H7 (cell line): ENCODE measurements around the gene IL33. TPM values are rescaled to one million over a fixed set of nuclear protein-coding genes. Genes with fewer than 3 reads are reported as not detected.

Experiments
- DNase-seq: peaks from one replicate; pipeline ENCODE4 v3.0.0; 2012
- H3K27me3 ChIP-seq: 2 replicates; pipeline ENCODE4 v1.6.0; 2011; ENCODE audit warnings: mild to moderate bottlenecking, low read length; ENCODE audit not compliant: control insufficient read depth, insufficient read depth
- H3K36me3 ChIP-seq: replicated peaks from 2 replicates; pipeline ENCODE4 v1.5.1; 2011; ENCODE audit warnings: low read length; ENCODE audit not compliant: control insufficient read depth, insufficient read depth
- H3K4me3 ChIP-seq: 2 replicates; pipeline ENCODE4 v1.5.1; 2011; ENCODE audit warnings: low read depth, mild to moderate bottlenecking, control low read depth, low read length, moderate library complexity; ENCODE audit not compliant: insufficient read depth
- total RNA-seq: library from RNA; depleted of rRNA; stranded (reverse); fragments of >200 nt; shearing (Covaris generic); gene quantifications from 2 replicates; pipeline ENCODE4 v1.2.3, GENCODE V29; 2014

IL33 gene
- total RNA-seq, 1 experiment from 2014 or later, result 1.2 TPM

DNA sequence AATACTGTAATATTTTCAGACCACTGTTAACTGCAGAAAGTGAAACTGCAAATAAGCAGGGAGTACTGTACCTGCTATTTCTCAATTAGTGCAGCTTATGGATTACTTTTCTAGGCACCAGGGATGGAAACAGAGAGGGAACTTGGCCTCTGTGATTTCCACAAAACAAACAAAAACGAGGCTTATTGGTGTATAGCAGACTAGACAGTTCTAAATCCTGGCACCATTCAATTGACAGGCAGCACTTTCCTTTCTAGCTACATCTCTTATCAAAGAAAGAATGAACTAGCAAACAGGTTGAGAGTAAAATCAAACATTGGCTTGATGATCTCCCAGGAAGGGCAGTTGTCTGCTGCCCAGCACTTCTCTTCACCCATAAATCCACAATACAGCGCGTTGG lies 16.0 kb upstream of the IL33 start:
- H3K36me3 ChIP-seq, result no peaks in the 10 kb centered on the region
- H3K4me3 ChIP-seq, result no peak overlapping the region
- no peak for DNase-seq
- no peaks in the 10 kb centered on the region for H3K27me3 ChIP-seq

DNA sequence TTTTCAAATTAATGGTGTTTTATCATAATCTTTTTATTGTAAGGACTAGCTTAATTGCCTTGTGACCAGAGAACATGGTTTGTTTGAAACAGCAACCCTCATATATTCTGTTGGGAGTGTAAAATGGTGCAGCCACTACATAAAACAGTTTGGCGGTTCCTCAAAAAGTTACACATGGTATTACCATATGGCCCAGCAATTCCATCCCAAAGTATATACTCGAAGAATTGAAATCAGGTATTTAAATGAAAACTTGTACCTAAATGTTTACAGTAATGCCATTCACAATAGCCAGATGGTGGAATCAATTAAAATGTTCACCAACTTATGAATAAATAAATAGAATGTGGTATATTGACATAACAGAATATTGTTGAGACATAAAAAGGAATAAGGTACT lies 14.8 kb upstream of the IL33 start:
- DNase-seq, result no peak
- H3K36me3 ChIP-seq, result no peaks in the 10 kb centered on the region
- no peak overlapping the region for H3K4me3 ChIP-seq
- H3K27me3 ChIP-seq, result no peaks in the 10 kb centered on the region

DNA sequence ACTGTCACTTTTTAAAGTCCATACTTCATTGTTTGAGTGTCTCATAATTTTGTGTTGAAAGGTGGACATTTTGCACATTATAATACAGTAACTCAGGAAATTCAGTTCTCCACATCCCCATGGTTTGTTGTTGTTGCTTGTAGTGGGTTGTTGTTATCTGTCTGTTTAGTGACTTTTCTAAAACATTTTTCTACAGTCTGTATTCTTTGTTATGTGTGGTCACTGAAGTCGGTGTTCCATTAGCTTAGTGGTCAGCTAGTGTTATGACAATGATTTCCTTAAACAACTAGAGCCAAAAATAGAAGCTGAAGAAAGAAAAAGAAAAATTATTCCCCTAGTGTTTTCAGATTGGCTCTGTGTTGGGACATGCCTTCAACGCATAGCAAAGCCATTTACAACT lies 5.6 kb upstream of the IL33 start:
- no peaks in the 10 kb centered on the region for H3K36me3 ChIP-seq
- H3K4me3 ChIP-seq, result no peak overlapping the region
- DNase-seq, result no peak
- no peaks in the 10 kb centered on the region for H3K27me3 ChIP-seq

DNA sequence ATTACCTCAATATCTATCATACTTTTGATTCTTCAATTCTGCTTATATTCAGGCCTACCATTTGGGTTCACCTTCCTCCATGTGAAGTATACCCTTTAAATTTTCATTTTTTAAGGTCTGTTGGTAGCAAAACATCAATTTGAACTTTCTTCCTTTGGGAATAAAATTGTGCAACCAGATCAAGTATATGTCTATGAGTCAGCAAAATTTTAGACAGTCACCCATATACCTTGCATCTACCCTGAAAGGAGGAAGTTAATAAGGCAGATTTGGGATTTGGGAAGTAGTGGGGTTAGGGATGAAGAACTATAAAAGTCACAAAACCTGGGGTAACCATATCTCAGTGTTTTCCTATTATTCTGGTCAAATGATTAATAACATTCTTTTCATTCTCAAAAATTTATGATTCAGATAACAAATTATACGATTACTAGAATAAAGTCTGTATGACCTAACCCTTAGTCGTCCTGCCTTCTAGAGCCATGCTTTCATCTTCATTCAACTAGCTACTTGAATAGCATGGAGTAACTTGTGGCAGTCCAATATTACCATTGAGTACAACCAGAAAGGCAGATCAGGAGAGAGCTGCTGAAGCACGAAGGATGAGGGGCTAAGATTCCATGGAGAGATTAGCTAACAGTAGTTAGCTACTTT lies 2.8 kb upstream of the IL33 start:
- DNase-seq, result no peak
- Histone ChIP-seq H3K36me3 (no peaks in the 10 kb centered on the region), H3K27me3 (no peaks in the 10 kb centered on the region), H3K4me3 (no peak overlapping the region)

DNA sequence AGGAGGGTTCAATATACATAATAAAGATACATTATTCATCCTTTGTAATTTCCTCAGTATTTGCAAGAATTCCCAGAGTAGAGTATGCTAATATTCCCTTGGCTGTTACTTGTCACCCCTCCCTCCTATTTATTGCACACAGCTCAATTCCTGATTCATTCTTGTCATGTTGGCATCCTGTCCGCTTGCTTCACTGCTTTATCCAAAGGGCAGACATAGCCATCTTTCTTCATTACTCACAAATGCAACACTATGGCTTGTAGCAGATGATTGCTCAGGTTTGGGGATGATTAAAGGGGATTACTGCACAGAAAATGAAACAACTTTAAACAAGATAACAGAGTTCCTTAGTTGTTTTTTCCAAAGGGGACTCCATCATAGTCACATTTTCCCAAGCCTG lies 1.2 kb upstream of the IL33 start:
- Histone ChIP-seq H3K36me3 (no peaks in the 10 kb centered on the region), H3K4me3 (no peak overlapping the region), H3K27me3 (no peaks in the 10 kb centered on the region)
- no peak for DNase-seq

DNA sequence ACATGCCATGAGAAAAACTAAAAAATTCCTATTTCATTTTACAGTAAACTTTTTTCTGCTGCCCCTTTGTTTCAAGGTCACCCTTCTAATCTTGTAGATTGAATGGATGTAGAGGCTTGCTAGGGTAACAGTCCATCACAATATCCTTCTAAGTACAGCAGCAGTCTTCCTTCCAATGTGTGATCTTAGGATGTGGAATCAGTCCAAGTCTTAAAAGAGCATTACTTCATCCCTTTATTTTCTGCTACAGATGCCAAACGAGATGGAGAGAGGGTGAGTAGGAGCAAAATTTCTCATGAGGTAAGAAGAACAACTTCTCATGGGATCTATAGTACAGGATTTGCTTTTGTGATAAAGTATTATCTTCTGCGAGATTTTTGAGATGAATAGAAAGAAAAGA lies 704 bp upstream of the IL33 start:
- Histone ChIP-seq H3K27me3 (no peaks in the 10 kb centered on the region), H3K36me3 (no peaks in the 10 kb centered on the region), H3K4me3 (no peak overlapping the region)
- DNase-seq, result no peak

DNA sequence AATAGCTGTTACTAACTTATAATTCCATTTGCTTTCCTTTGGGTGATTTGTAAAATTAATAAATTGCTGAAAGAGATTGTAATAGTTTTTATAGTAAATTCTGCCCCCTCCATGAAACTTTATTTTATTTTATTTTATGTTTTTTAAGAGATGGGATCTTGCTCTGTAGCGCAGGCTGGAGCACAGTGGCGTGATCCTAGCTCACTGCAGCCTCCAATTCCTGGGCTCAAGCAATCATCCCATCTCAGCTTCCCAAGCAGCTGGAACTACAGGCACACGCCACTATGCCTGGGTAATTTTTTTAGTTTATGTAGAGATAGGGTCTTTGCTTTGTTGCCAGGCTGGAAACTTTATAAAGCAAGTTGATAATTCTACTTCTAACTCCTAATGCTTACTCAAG lies 395 bp downstream of the IL33 start:
- Histone ChIP-seq H3K27me3 (no peaks in the 10 kb centered on the region), H3K36me3 (no peaks in the 10 kb centered on the region), H3K4me3 (no peak overlapping the region)
- no peak for DNase-seq

DNA sequence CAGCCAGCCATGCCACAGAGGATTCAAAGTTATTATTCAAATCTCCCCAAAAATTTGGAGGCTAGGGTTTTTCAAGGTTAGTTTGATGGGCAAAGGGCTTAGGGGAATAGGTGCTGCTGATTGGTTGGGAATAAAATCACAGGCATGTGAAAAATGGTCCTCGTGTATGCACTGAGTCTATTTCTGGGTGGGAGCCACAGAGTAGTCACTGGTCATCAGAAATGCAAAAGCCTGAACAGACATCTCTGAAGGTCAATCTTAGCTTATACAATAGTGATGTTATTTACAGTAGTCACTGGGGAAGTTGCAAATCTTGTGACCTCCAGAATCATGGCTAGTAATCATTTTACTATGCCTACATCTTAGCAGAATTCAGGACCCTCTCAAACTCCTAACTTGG lies 1.3 kb downstream of the IL33 start:
- Histone ChIP-seq H3K27me3 (no peaks in the 10 kb centered on the region), H3K4me3 (no peak overlapping the region), H3K36me3 (no peaks in the 10 kb centered on the region)
- no peak for DNase-seq

DNA sequence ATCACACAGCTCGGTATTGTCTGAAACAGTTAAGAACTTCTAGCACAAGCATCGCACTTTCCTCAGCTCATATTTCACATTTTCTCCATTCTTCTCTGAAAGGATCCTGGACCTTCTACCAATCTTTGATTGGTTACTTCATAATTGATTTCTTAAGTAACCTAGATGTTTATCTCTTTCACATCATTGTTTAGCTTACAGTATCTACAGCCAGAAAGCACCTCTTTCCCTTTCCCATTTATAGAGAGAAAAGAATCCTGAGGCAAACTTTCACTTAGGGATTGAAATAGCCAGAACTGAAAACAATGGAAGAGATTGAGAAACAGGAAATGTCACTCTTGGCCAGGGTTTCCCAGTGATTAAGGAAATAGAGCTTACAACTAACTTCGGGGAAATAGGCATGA lies 2.5 kb downstream of the IL33 start:
- Histone ChIP-seq H3K27me3 (no peaks in the 10 kb centered on the region), H3K36me3 (no peaks in the 10 kb centered on the region)
- DNase-seq, result no peak

DNA sequence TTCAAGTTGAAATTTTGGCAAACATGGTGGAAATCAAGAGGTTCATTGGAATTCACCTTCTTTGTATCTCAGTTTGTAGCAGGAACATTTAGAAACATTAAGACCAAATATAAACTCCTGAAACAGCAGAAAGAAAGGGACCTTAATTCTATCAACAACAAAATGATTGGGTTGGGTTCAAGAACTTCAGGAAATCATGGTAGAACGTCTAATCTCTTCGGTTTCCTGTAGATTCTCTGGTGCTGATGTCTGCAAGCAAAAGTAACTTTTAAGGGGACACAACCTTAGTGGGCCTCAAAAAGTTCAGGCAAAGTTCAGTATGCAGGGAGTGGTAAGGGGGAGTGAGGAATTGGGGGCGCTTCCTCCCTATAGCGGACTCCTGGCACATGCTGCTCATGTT lies 3.4 kb downstream of the IL33 start:
- Histone ChIP-seq H3K27me3 (no peaks in the 10 kb centered on the region), H3K4me3 (no peak overlapping the region), H3K36me3 (no peaks in the 10 kb centered on the region)
- no peak for DNase-seq

More for the DNA sequence above, 2.5 kb downstream of the IL33 start:
- no peak overlapping the region for H3K4me3 ChIP-seq

DNA sequence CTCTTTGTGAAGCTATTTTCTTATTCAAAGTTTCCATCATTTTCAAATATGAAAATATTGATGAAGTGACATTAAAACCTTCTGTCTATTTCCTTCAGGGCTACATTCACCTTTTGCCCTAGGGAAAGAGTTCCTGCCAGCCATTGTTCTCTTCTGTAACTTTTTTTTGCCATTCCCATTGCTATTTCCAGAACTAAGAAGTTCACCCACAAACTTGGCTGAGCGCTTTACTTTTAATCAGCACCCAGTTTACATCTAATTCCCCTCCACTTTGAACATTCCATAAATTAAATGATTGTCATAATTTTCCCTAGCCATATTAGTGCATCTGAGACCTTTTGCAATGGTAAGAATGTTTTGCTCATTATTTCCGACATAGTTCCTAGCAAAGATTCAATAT lies 4.4 kb downstream of the IL33 start:
- no peak overlapping the region for H3K4me3 ChIP-seq
- no peak for DNase-seq
- H3K27me3 ChIP-seq, result no peaks in the 10 kb centered on the region
- no peaks in the 10 kb centered on the region for H3K36me3 ChIP-seq

DNA sequence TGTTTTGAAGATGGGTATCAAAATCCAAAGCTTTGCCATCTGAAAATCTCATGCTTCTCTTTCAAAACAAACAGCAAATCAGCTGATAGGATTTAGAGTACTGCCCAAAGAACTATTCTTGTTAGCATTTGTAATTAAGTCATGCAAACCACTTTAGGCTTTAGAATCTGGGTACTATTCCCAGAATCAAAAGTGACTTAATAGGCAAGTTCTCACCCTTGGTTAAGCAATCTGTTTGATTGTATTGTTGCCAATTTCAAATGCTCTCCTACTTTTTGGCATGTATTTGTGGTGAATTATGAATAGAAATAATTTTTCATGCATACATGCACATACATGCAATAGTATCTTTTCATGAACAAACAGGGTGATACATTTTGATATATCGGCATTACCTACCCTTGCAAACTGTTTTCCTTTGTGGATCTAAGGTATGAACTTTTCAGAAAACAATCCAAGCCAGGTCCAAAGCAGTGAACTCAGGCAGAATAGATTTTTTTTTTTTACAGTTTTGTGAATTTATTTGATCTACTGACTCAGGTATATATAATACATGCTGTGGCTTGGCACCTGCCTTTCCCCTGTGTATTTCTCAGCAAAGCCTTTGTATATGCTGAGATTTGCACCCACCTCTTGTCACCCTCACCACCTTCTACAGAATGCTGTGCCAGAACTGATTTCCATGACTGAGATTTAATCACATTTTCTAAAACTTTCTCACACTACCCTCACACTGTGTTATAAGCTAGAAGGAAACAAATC lies 9.0 kb downstream of the IL33 start:
- Histone ChIP-seq H3K4me3 (no peak overlapping the region), H3K36me3 (no peaks in the 10 kb centered on the region), H3K27me3 (no peaks in the 10 kb centered on the region)
- DNase-seq, result no peak

DNA sequence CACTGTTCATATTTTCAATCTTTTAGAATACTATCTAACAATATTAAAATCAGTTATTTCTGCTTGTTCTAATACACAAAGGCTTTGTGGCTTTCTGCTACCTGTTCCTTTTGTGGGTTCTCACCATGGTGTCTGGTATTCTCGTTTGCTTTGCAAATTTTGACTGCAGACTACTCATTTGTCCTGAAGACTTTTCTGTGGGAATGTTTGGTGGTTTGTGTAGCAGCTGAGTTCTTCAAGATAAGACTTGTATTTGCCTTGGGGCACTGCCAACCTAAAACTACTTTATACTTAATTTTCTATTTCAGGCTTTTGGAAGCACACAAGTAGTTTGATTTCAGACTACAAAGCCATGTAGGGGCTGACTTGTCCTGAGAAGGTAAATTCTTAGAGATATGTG lies 11.1 kb downstream of the IL33 start:
- no peaks in the 10 kb centered on the region for H3K36me3 ChIP-seq
- DNase-seq, result no peak
- H3K4me3 ChIP-seq, result no peak overlapping the region
- H3K27me3 ChIP-seq, result no peaks in the 10 kb centered on the region

DNA sequence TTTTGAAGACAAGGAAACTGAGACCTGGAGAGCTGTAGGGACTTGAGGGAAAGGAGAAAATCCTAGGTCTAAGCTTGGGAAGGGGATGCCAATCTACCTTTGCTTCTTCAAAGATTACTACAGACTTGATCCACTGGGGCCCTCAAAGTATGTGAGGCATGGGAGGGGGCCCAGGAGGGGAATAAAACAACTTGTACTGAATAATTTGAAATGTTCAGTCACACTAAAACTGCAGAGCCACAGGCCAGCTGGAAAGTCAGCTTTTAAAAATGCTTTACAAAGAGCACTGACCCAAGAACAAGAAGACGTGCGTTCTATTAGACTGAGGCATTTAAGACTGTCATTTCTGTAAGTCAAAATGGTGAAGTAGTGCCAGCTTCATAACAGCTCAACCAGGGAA lies 13.6 kb downstream of the IL33 start:
- H3K4me3 ChIP-seq, result no peak overlapping the region
- no peaks in the 10 kb centered on the region for H3K27me3 ChIP-seq
- no peak for DNase-seq
- H3K36me3 ChIP-seq, result no peaks in the 10 kb centered on the region

DNA sequence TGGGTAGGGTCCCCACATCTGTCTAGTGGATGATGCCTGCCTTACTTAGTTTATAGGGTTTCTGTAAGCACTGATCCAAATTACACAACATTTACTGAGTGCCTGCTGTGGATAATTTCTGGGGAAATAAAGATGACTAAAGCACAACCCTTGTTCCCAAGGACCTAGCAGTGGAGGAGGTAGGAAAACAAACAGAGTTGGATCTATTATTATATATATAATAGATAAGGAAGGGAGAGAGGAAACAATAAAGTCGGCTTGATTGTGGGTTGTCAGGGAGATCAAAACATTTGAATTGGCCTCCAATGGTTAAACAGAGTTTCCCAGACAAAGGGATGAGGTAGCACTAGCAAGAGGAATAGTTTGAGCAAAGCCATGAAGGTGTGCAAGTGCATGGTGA lies 14.0 kb downstream of the IL33 start:
- H3K4me3 ChIP-seq, result no peak overlapping the region
- no peaks in the 10 kb centered on the region for H3K36me3 ChIP-seq
- DNase-seq, result no peak
- H3K27me3 ChIP-seq, result no peaks in the 10 kb centered on the region
